CD4-positive, alpha-beta T cell treated with Interleukin-1 beta for 1 hour (primary cell): ENCODE results near the gene NADK2.
"Not testable (repeated sequence)": the region's sequence is repeated elsewhere in the genome, so short reads cannot be mapped to it uniquely, and the experiment has no call there.

ENCODE experiments used
- DNase-seq, 2 donors: peaks; one replicate each; pipeline ENCODE4 v3.0.0-alpha.2; 2020 to 2022

The NADK2 gene

DNA sequence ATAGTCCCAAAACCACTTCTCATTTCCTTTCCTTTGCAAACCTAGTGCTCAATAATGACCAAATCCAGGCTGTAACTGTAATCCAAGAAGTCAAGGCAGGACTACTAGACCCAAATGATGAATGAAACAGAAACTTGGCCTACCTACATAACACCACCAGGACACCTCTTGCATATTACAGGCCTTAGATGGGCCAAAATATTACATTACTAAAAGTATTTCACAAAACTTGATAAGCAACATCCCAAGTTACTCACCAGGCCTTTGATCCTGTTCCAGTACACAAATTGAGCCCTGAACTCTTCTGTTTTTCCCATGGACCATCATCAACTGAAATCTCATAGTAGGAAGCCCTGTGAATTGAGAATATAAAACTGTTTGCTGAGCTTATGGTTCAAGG, 34.8 kb downstream of the NADK2 start:
- no peak for DNase-seq

DNA sequence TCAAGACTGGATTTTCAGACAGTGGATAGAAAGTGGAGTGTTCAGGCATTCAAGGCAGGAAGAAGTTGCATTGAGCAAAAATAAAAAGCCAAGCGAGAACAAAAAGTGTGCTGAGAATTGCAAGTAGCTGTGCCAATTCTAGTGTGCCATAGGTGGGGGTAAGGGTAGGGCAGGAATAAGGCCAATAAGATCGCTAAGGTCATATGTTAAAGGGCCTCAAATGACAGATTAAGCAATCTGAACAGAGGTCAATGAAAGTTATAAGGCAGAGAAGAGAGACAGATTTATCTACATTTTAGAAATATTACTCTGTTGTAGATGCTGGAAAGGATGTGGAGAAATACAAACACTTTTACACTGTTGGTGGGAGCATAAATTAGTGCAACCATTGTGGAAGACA, 36.4 kb downstream of the NADK2 start:
- DNase-seq = no peak

- no peak for DNase-seq
Observed at GRCh38 chr5:36202521-36202961, 39.2 kb downstream of the NADK2 start.

GRCh38 chr5:36200513-36200912, 41.2 kb downstream of the NADK2 start:
- DNase-seq = no peak

- no peak for DNase-seq
Observed at GRCh38 chr5:36199620-36200019, 42.1 kb downstream of the NADK2 start.

DNA sequence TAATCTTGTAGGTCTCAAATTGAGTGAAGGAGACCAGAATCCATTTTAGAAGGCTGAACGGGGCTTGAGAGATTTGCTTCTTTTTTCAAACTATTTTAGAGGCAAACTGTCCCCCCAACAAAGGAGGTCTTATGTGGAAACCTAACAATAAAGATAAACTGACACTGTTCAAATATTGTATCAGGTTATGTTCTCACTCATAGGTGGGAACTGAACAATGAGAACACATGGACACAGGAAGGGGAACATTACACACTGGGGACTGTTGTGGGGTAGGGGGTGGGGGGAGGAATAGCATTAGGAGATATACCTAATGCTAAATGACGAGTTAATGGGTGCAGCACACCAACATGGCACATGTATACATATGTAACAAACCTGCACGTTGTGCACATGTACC, 42.9 kb downstream of the NADK2 start:
- not testable (repeated sequence) for DNase-seq

DNA sequence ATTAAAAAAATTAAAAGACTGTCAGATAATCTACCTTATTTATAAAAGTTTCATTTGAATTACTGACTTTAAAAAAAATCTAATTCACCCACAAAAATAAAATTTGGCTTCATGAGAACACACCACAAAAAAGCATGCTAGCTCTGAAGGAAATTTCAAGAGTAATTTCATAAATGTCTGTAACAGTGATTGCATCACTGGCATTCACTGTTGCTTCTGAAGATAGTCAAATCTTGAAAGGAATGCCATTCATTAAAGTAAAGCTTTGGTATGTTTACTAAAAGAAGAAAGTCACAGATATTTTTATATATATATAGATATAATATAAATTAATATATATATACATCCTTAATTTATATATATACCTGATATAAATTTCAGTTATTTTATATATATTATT, 43.4 kb downstream of the NADK2 start:
- no peak for DNase-seq

- DNase-seq = no peak
Observed at GRCh38 chr5:36193746-36194145, 48.0 kb downstream of the NADK2 start.

- DNase-seq = not testable (repeated sequence)
Observed at GRCh38 chr5:36184408-36184807, 57.3 kb downstream of the NADK2 start.

DNA sequence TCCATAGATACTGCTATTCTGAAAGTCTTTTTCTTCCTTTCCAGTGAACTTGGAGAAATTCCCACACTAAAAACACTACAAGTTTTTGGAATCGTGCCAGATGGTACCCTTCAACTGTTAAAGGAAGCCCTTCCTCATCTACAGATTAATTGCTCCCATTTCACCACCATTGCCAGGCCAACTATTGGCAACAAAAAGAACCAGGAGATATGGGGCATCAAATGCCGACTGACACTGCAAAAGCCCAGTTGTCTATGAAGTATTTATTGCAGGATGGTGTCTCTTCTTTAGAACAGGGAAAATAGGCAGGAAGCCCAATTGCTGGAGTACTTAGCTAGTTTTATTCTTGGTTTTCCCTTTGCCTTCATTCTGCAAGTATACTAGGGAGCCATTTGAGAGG, 60.0 kb downstream of the NADK2 start:
- no peak for DNase-seq

DNA sequence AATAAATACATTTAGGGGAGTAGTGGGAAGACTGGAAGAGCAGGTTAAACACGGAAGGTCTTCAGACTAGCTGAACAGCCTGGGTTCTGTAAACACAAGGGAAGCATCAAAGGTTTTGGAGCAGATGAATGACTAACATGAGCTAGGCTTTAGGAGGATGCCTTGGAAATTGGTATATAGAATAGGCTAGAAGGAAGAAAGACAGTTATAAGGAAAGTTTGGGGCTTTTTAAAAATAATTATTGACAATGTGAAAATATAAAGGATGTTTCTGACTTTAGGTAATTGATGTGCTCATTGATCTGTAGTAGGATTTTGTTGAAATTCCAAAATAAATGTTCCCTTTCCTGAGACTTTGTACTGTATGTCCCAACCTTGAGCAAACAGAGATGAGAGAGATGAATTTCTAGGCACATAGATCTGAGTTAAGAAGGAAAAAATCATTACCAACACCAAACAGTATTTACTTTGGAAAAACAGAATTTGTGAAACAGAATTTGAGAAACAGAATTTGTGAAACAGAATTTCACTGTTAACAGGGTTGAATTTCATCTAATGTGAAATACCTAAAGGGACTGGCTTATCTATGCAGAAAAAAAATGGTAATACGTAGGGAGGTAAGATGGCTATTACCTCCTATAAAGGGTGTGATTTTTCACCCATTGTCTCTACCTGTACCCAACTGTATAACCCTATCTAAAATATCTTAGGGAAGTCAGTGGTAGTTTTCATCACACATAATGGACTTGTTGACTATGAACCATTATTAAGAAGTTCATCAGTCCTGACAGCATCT, 61.0 kb downstream of the NADK2 start:
- DNase-seq = no peak

DNA sequence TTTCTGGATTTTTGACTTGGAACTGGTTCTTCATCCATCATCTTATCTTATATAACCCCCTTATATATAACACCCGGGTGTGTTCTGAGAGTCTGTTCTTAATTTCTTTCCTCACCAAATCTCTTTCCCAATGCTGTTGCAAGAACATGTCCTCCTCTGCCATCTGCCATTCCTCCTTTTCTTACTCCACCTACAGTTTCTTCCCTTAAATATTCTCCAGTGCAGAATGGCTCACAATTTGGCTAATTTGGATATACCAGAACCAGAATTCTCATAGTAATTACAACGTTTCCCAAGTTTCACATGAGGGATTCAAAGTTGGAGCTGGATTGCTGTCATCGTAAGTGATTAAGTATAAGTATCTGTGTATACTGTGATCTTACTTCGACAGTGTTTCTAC, 61.8 kb downstream of the NADK2 start:
- no peak for DNase-seq

GRCh38 chr5:36178524-36178890, 63.2 kb downstream of the NADK2 start:
- DNase-seq = no peak

DNA sequence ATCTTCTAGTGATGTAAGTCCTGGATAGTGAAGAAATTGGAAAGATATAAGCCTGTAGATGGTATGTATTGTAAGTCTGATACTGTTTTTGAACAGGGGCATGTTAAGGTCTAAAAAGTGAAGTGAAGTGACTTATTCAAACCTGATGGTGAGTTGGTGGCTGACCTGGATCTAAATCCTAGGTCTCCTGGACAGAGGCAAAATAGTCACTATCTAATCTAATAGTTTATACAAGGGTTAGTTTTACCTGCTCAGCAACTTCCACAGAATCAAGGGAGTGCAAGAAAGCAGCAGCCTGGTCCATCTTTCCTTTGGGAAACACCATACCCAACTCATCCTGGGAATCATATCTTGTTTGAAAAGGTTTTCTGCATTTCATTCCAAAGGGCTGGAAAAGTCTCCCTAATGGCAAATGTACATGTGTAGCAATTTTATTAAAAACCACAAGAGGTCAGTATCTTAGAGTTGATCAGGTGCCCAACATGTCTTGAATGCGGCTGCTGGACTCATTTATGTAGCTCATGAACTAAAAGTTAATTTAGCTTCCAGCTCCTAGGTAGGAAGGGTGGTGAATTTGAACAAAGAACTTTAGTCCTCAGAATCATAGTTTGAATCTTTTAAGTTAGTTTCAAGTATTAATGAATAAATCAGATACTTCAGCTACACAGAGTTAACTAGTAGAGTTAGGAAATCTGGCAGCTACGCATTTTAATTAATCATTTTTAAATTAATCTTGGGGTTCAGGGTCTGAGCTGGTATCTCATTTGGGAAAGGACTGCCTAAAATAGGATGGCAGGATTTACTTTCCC, 63.8 kb downstream of the NADK2 start:
- no peak for DNase-seq

DNA sequence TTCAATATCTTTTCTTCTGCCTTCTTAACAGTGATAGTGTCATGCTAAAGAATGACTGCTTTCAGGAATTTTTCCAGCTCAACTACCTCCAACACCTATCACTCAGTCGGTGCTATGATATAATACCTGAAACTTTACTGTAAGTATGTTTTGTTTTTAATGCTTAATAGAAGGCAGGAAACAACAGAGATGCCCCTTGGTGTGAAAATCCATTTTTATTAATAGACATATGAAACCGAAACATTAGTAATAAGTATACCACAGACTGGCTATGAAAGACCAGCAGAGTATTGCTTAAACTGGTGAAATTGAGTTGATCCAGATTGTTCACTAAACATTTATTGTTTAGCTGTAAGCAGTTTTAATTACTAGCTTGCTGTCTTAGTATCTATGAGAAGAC, 64.6 kb downstream of the NADK2 start:
- DNase-seq = no peak

- DNase-seq = no peak
Observed at GRCh38 chr5:36175043-36175442, 66.7 kb downstream of the NADK2 start.

DNA sequence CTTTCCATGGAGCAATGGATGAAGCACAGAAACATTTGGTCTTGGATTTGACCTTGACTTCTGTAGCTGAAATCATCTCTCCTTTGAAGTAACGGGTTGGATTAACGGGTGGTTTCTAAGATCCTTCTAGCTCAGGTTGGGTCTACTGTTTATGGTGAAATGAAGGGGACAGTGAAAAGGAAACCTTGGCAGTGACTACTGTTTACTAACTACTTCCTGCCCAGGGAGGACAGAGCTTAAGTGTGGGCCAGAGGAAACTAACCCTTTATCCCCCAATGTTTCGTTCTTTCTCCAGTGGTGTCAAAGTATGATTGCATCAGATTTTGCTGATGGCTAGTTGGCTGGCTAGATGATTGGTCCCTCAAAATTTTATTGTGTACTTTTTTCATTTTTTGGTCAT, 67.6 kb downstream of the NADK2 start:
- no peak for DNase-seq

DNA sequence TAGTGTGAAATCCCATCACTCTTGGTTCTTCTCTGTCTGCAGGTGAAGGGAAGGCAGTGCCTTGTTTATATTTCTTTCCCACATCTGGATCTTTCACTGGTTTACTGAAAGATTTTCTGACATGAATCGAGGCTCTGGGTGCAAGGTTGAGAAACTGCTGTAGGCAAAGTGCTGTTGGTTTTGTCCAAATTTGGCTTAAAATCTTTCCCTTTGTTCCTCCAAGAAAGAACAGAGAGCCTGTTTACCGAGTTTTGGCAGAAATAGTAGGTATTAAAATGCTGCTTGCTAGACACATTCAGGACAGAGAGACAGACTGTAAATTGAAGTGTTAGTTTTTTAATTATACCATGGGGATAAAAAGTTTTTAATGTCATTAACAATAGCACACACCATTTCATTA, 68.3 kb downstream of the NADK2 start:
- no peak for DNase-seq

DNA sequence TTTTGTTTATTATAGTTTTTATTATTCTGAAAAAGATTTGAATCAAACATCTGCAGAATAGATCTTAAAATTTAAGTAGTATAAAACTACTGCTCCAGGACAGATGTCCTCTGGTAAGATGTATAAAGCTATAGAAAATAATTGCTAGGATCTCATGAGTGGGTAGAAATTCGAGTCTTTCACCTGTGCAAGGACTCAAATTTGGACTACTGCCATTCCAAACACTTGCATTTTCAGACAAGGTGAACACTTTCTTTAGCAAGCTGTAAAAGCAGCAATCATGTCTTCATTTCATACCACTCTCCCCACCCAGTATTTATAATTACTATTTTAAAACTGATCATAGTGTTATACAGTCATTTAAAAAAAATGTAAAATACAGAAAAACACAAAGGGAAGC, 69.1 kb downstream of the NADK2 start:
- no peak for DNase-seq

GRCh38 chr5:36170832-36171424, 70.8 kb downstream of the NADK2 start:
- no peak for DNase-seq

GRCh38 chr5:36168737-36169136, 73.0 kb downstream of the NADK2 start:
- DNase-seq = peak in 1 of 2 donors; percentile 12

DNA sequence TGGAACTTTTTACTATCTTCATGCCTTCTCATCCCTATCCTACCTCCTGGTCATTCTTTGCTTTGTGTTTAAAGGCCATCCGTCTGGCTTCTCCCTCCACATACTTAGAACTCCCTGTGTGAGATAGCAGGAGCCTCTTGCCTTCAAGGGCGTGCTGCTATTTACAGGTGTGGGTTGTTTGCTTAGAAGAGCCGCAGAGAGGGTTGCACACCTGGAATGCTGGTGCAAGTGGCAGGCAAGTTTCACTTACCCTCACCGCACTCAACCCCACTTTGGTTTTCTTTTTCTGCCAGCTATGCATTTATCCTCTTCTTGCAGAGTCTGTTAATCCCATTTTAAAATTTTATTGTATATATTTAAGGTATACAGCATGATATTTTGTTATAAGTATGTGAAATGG, 77.3 kb downstream of the NADK2 start:
- no peak for DNase-seq

GRCh38 chr5:36162810-36163486, 78.8 kb downstream of the NADK2 start:
- DNase-seq = no peak
